Activated CD4-positive, alpha-beta memory T cell treated with anti-CD3 and anti-CD28 coated beads, Interleukin-2, amount 10 ng/mL, durations not matched to agents 7 days and 5 days (primary cell): Measurements from ENCODE around the gene VWA5A. TPM values are rescaled to one million over a fixed set of nuclear protein-coding genes. Genes with fewer than 3 reads are reported as not detected.

ENCODE experiments used
- CTCF ChIA-PET: fragments of 350-600 bp; sonication (Branson Sonifier 250); formaldehyde crosslinking; loops from one replicate; lab custom pipeline; 2021; ENCODE audit warnings: antibody characterized with exemption, inconsistent platforms; lab: Charles Lee
- POLR2A ChIA-PET: fragments of 350-600 bp; sonication (Branson Sonifier 250); formaldehyde crosslinking; loops from one replicate; lab custom pipeline; 2021; ENCODE audit warnings: antibody characterized with exemption; lab: Charles Lee
- DNase-seq: peaks from one replicate; pipeline ENCODE4 v3.0.0-alpha.2; 2020
- H3K27ac Mint-ChIP-seq: one replicate; pipeline ENCODE4 v1.8.0; 2021; ENCODE audit warnings: mild to moderate bottlenecking, mixed read lengths
- H3K27me3 Mint-ChIP-seq: one replicate; pipeline ENCODE4 v1.8.0; 2021; ENCODE audit warnings: mixed read lengths
- H3K36me3 Mint-ChIP-seq: one replicate; pipeline ENCODE4 v1.8.0; 2021; ENCODE audit warnings: low read depth, mixed read lengths
- H3K4me1 Mint-ChIP-seq: one replicate; pipeline ENCODE4 v1.8.0; 2021; ENCODE audit warnings: mixed read lengths
- H3K4me3 Mint-ChIP-seq: one replicate; pipeline ENCODE4 v1.8.0; 2021; ENCODE audit warnings: mild to moderate bottlenecking, mixed read lengths
- H3K9me3 Mint-ChIP-seq: one replicate; pipeline ENCODE4 v1.8.0; 2021; ENCODE audit warnings: mixed read lengths
- total RNA-seq, 2 experiments: library from RNA; stranded (reverse); gene quantifications; one replicate each; pipeline ENCODE4 v1.2.3, GENCODE V29; 2021

Gene VWA5A
- total RNA-seq, 2 experiments from 2014 or later, result 6.8 to 7.0 TPM

- Mint-ChIP-seq H3K27me3 (peaks cover 9% of the 10 kb centered on the region), H3K27ac (no peak within 1 kb of the TSS), H3K9me3 (no peaks in the 10 kb centered on the region), H3K4me3 (no peak within 1 kb of the TSS), H3K4me1 (no peaks in the 10 kb centered on the region), H3K36me3 (no peaks in the 10 kb centered on the region)
- CTCF ChIA-PET, result no interaction called here
- no peak for DNase-seq
- POLR2A ChIA-PET, result no interaction called here
Observed at GRCh38 chr11:124183068-124183467, 67.8 kb downstream of the VWA5A start, which contains the start of gene OR10D3. TSS of gene OR10D3 (plus strand) at chr11:124183345. CDS start at chr11:124185270, 1,925 bp downstream.

GRCh38 chr11:124190298-124191139 lies 75.3 kb downstream of the VWA5A start:
- Mint-ChIP-seq H3K27me3 (peaks cover 3% of the 10 kb centered on the region), H3K4me3 (no peak overlapping the region), H3K4me1 (no peaks in the 10 kb centered on the region), H3K36me3 (no peaks in the 10 kb centered on the region), H3K9me3 (no peaks in the 10 kb centered on the region), H3K27ac (no peak overlapping the region)
- DNase-seq, result no peak
- ChIA-PET POLR2A (no interaction called here), CTCF (interaction anchor here (1.0 kb wide), 1 partner anchor 39 kb away, joined by 3 read pairs; no protein-coding TSS in a partner anchor)

GRCh38 chr11:124193221-124194010 lies 78.2 kb downstream of the VWA5A start:
- no peak overlapping the region for H3K4me3 Mint-ChIP-seq
- ChIA-PET CTCF (interaction anchor here (3.9 kb wide), 1 partner anchor 123 kb away, joined by 84 read pairs; no protein-coding TSS in a partner anchor), POLR2A (no interaction called here)
- H3K27me3 Mint-ChIP-seq, result peaks cover 1% of the 10 kb centered on the region
- H3K9me3 Mint-ChIP-seq, result no peaks in the 10 kb centered on the region
- DNase-seq, result no peak
- no peaks in the 10 kb centered on the region for H3K4me1 Mint-ChIP-seq
- H3K27ac Mint-ChIP-seq, result no peak overlapping the region
- no peaks in the 10 kb centered on the region for H3K36me3 Mint-ChIP-seq

GRCh38 chr11:124194293-124195188 lies 79.3 kb downstream of the VWA5A start:
- H3K4me3 Mint-ChIP-seq, result no peak overlapping the region
- no peaks in the 10 kb centered on the region for H3K36me3 Mint-ChIP-seq
- no peaks in the 10 kb centered on the region for H3K9me3 Mint-ChIP-seq
- H3K27ac Mint-ChIP-seq, result no peak overlapping the region
- H3K4me1 Mint-ChIP-seq, result no peaks in the 10 kb centered on the region
- DNase-seq, result no peak
- peaks cover 1% of the 10 kb centered on the region for H3K27me3 Mint-ChIP-seq
- ChIA-PET POLR2A (no interaction called here), CTCF (interaction anchor here (0.7 to 3.9 kb wide), 7 partner anchors 40 to 130 kb away, joined by 3 to 84 read pairs (median 3); no protein-coding TSS in a partner anchor)

GRCh38 chr11:124195189-124195734 lies 80.0 kb downstream of the VWA5A start:
- peak; percentile 50 for DNase-seq
- no peak overlapping the region for H3K27ac Mint-ChIP-seq
- H3K36me3 Mint-ChIP-seq, result no peaks in the 10 kb centered on the region
- no peaks in the 10 kb centered on the region for H3K9me3 Mint-ChIP-seq
- peaks cover 1% of the 10 kb centered on the region for H3K27me3 Mint-ChIP-seq
- ChIA-PET POLR2A (no interaction called here), CTCF (interaction anchor here (0.8 to 3.9 kb wide), 5 partner anchors 41 to 131 kb away, joined by 3 to 84 read pairs (median 4); no protein-coding TSS in a partner anchor)
- no peak overlapping the region for H3K4me3 Mint-ChIP-seq
- H3K4me1 Mint-ChIP-seq, result no peaks in the 10 kb centered on the region

Other genes with a start within 250 kb of the VWA5A start
- gene TMEM225, start 229.8 kb upstream of the VWA5A start, total RNA-seq, result not detected
- gene OR8D4, start 213.3 kb upstream of the VWA5A start, total RNA-seq, result not detected
- gene OR4D5, start 175.8 kb upstream of the VWA5A start, total RNA-seq, result not detected
- gene OR6T1, start 171.6 kb upstream of the VWA5A start, total RNA-seq, result not detected
- gene OR10S1, start 137.7 kb upstream of the VWA5A start, total RNA-seq, result not detected
- gene OR10G6, start 120.3 kb upstream of the VWA5A start, total RNA-seq, result not detected
- not detected for gene OR10G4, start 102.5 kb upstream of the VWA5A start, total RNA-seq
- not detected for gene OR10G9, start 92.4 kb upstream of the VWA5A start, total RNA-seq
- not detected for gene OR10G8, start 88.7 kb upstream of the VWA5A start, total RNA-seq
- gene OR10G7, start 74.1 kb upstream of the VWA5A start, total RNA-seq, result not detected
- not detected for gene OR10D3, start 67.9 kb downstream of the VWA5A start, total RNA-seq
- not detected for gene OR8G1, start 125.6 kb downstream of the VWA5A start, total RNA-seq
- not detected for gene OR8G5, start 140.9 kb downstream of the VWA5A start, total RNA-seq
- not detected for gene OR8D1, start 198.5 kb downstream of the VWA5A start, total RNA-seq
- gene OR8D2, start 204.7 kb downstream of the VWA5A start, total RNA-seq, result not detected